Measurements from ENCODE around the gene ARFGAP1. TPM values are rescaled to one million over a fixed set of nuclear protein-coding genes. Genes with fewer than 3 reads are reported as not detected.
A peak's percentile ranks its signal among the peaks of the same experiment; 100 is the strongest.

ARFGAP1 gene
- total and polyA plus RNA-seq, 10 of the 15 experiments (the other 5 are each of a cell fraction or from before 2014, with no cell fraction given) = 0.45 to 79.9 (median 30.8) TPM

DNA sequence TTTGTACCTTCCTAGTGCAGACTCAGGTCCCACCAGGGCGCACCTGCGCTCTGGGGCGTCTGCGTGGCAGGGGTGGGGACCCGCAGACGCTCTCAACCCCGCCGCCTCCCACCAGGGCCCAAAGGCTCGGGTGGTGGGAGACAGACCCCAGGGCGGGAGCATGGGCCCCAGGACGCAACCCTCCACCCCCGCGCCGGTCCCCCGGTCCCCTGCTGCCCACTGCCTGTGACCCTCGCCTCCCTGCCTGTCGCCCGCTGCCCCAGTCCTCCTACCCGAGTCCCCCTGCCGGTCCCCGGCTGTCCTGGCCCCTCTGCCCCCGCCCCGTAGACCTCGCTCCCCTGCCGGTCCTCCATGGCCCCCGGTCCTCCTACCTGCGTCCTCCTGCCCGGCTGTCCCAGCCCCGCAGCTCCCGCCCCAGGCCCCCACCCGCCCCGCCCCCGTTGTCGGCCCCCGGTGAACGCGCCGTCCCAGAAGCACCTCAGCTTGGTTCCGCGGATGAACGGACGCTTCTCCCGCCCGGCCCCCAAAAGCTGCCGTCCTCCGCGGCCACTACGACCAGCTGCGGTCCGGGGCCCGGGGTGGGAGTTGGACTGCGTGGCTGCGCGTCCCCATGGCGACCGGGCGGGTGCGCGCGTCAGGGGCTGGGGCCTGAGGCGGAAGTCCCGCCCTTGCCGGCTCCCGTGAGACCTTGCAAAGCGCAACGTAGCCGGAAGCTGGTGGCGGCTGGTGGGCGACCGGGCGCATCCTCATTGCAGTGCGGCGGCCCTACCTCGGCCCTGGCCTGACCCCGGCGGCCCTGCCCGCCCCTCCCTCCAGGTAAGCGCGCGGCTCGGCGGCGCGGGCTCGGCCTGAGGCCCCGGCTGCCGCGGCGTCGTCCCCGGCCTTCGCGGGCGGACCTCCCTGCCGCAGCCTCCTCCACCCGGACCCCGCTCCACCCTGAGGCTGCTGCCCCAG, at the start of gene ARFGAP1 (continued):
- TF ChIP-seq, protein P1, sequence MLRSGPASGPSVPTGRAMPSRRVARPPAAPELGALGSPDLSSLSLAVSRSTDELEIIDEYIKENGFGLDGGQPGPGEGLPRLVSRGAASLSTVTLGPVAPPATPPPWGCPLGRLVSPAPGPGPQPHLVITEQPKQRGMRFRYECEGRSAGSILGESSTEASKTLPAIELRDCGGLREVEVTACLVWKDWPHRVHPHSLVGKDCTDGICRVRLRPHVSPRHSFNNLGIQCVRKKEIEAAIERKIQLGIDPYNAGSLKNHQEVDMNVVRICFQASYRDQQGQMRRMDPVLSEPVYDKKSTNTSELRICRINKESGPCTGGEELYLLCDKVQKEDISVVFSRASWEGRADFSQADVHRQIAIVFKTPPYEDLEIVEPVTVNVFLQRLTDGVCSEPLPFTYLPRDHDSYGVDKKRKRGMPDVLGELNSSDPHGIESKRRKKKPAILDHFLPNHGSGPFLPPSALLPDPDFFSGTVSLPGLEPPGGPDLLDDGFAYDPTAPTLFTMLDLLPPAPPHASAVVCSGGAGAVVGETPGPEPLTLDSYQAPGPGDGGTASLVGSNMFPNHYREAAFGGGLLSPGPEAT (IDR thresholded peaks at IDR 0.05; ENCODE audit: low read depth) = no peak
- no peak for TF ChIP-seq NBN (IDR thresholded peaks at IDR 0.05)
- TF ChIP-seq BRCA1 (IDR thresholded peaks at IDR 0.05; ENCODE audit: low read depth, low read length) = no peak
- peak in 1 of 2 experiments; percentile 47; a peak in 1 of 3 replicates for TF ChIP-seq EGR1 (IDR thresholded peaks at IDR 0.05; ENCODE audit: borderline replicate concordance in 1 of 2, low read depth in 2 of 2, low read length in 2 of 2)
- TF ChIP-seq, protein P2, sequence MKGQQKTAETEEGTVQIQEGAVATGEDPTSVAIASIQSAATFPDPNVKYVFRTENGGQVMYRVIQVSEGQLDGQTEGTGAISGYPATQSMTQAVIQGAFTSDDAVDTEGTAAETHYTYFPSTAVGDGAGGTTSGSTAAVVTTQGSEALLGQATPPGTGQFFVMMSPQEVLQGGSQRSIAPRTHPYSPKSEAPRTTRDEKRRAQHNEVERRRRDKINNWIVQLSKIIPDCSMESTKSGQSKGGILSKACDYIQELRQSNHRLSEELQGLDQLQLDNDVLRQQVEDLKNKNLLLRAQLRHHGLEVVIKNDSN (IDR thresholded peaks at IDR 0.05; ENCODE audit: borderline replicate concordance, extremely low read length, insufficient read depth, low read depth, low read length) = no peak
- TF ChIP-seq POU2F2 (IDR thresholded peaks at IDR 0.05; ENCODE audit: borderline replicate concordance, low read depth, low read length) = no peak
- TF ChIP-seq RAD51 (IDR thresholded peaks at IDR 0.05) = no peak
- TF ChIP-seq, protein P3, sequence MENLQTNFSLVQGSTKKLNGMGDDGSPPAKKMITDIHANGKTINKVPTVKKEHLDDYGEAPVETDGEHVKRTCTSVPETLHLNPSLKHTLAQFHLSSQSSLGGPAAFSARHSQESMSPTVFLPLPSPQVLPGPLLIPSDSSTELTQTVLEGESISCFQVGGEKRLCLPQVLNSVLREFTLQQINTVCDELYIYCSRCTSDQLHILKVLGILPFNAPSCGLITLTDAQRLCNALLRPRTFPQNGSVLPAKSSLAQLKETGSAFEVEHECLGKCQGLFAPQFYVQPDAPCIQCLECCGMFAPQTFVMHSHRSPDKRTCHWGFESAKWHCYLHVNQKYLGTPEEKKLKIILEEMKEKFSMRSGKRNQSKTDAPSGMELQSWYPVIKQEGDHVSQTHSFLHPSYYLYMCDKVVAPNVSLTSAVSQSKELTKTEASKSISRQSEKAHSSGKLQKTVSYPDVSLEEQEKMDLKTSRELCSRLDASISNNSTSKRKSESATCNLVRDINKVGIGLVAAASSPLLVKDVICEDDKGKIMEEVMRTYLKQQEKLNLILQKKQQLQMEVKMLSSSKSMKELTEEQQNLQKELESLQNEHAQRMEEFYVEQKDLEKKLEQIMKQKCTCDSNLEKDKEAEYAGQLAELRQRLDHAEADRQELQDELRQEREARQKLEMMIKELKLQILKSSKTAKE (IDR thresholded peaks at IDR 0.05; ENCODE audit: low read depth, poor library complexity, severe bottlenecking) = no peak
- no peak for TF ChIP-seq ZSCAN29 (IDR thresholded peaks at IDR 0.05)
- TF ChIP-seq ZNF274 (IDR thresholded peaks at IDR 0.05; ENCODE audit: insufficient read depth, insufficient read length) = no peak
- peak; percentile 34; the same call in 1 of the 2 replicates for TF ChIP-seq NR2C1 (IDR thresholded peaks at IDR 0.05)
- TF ChIP-seq ZNF217 (IDR thresholded peaks at IDR 0.05) = 0 out of 2 replicates have a peak, but pooled peaks have one; percentile 42
- no peak for TF ChIP-seq ATF7 (IDR thresholded peaks at IDR 0.05; ENCODE audit: low read depth)
- TF ChIP-seq HDAC6 (IDR thresholded peaks at IDR 0.05; ENCODE audit: unreplicated experiment) = no peak
- TF ChIP-seq MYB (IDR thresholded peaks at IDR 0.05; ENCODE audit: borderline replicate concordance, low read depth, low read length) = no peak
- no peak for TF ChIP-seq EED (IDR thresholded peaks at IDR 0.05; ENCODE audit: low read depth)
- TF ChIP-seq SREBF2 (IDR thresholded peaks at IDR 0.05; ENCODE audit: low read length) = no peak
- TF ChIP-seq KDM1A (IDR thresholded peaks at IDR 0.05; ENCODE audit: borderline replicate concordance) = no peak
- TF ChIP-seq SIN3A (IDR thresholded peaks at IDR 0.05; ENCODE audit: low read depth, low read length) = peak; percentile 92
- no peak for TF ChIP-seq TARDBP (IDR thresholded peaks at IDR 0.05; ENCODE audit: borderline replicate concordance)
- TF ChIP-seq ZBTB33 (IDR thresholded peaks at IDR 0.05) = no peak
- TF ChIP-seq ZNF384 (IDR thresholded peaks at IDR 0.05; ENCODE audit: borderline replicate concordance, low read depth, low read length) = no peak
- TF ChIP-seq, protein P4, sequence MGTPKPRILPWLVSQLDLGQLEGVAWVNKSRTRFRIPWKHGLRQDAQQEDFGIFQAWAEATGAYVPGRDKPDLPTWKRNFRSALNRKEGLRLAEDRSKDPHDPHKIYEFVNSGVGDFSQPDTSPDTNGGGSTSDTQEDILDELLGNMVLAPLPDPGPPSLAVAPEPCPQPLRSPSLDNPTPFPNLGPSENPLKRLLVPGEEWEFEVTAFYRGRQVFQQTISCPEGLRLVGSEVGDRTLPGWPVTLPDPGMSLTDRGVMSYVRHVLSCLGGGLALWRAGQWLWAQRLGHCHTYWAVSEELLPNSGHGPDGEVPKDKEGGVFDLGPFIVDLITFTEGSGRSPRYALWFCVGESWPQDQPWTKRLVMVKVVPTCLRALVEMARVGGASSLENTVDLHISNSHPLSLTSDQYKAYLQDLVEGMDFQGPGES (IDR thresholded peaks at IDR 0.05) = 0 out of 2 replicates have a peak, but pooled peaks have one; percentile 27

All from GM12878 (cell line).